ENCODE measurements around the gene FOCAD. TPM values are rescaled to one million over a fixed set of nuclear protein-coding genes. Genes with fewer than 3 reads are reported as not detected.

The FOCAD gene
- total RNA-seq, 1 donor from 2014 or later: 52.5 TPM

- no peak for DNase-seq (ENCODE audit: low spot score)
These were observed 332.8 kb downstream of the FOCAD start for GRCh38 chr9:21016701-21017491.

GRCh38 chr9:21018177-21018576 is 334.1 kb downstream of the FOCAD start:
- no peak for DNase-seq (ENCODE audit: low spot score)

- DNase-seq (ENCODE audit: low spot score): no peak
These were observed 339.8 kb downstream of the FOCAD start for GRCh38 chr9:21023861-21024260.

- peak; percentile 23 for DNase-seq (ENCODE audit: low spot score)
These were observed 343.2 kb downstream of the FOCAD start for GRCh38 chr9:21027295-21027694.

GRCh38 chr9:21028466-21028865 is 344.4 kb downstream of the FOCAD start:
- peak; percentile 9 for DNase-seq (ENCODE audit: low spot score)

GRCh38 chr9:21029661-21030060 is 345.6 kb downstream of the FOCAD start:
- DNase-seq (ENCODE audit: low spot score): no peak

GRCh38 chr9:21030389-21031035 is 346.5 kb downstream of the FOCAD start:
- DNase-seq (ENCODE audit: low spot score): peak; percentile 55

- DNase-seq (ENCODE audit: low spot score): peak; percentile 71
These were observed 347.2 kb downstream of the FOCAD start, which contains the start of gene HACD4 for GRCh38 chr9:21031091-21031807. TSS of gene HACD4 (minus strand) at chr9:21031640. CDS start at chr9:21031590, 50 bp downstream.

- no peak for DNase-seq (ENCODE audit: low spot score)
These were observed 347.7 kb downstream of the FOCAD start for GRCh38 chr9:21031808-21032183.

- no peak for DNase-seq (ENCODE audit: low spot score)
These were observed 353.2 kb downstream of the FOCAD start for GRCh38 chr9:21037278-21037677.

GRCh38 chr9:21039302-21039701 is 355.2 kb downstream of the FOCAD start:
- DNase-seq (ENCODE audit: low spot score): no peak

- DNase-seq (ENCODE audit: low spot score): no peak
These were observed 358.4 kb downstream of the FOCAD start for GRCh38 chr9:21042466-21042865.

- no peak for DNase-seq (ENCODE audit: low spot score)
These were observed 359.8 kb downstream of the FOCAD start for GRCh38 chr9:21043841-21044240.

Other genes with a start within 250 kb of the FOCAD start
- gene MLLT3, start 61.8 kb upstream of the FOCAD start, total RNA-seq (ENCODE audit: insufficient read depth, low replicate concordance): 23.1 TPM